Measurements from ENCODE around the gene UBASH3B.
A peak's percentile ranks its signal among the peaks of the same experiment; 100 is the strongest.

DNA sequence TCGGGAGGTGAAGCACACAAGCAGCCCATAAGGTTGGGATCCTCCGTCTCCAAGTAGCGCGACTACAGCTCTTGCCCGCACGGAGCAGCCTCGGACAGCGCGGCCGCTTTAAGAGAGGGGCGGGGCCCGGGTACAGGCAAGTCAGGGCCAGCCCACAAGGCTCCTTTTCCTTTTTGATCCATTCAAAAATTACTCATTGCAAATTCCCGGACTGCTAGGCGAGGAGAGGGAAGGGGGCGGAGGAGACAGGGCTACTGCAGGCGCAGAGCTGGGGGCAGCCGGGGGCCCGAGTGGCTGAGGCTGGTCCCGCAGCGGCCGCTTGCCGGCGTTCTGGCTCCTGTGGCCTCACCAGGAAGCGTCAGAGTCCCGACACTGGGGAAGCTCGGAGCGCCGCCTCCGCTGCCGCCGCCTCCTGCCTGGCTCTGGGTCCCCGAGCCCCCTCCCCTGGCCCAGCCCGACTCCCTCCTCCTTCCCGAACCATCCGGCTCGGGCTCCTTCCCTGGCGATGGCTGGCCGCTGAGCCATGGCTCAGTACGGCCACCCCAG is at the start of gene UBASH3B:
- TF ChIP-seq, protein P1, sequence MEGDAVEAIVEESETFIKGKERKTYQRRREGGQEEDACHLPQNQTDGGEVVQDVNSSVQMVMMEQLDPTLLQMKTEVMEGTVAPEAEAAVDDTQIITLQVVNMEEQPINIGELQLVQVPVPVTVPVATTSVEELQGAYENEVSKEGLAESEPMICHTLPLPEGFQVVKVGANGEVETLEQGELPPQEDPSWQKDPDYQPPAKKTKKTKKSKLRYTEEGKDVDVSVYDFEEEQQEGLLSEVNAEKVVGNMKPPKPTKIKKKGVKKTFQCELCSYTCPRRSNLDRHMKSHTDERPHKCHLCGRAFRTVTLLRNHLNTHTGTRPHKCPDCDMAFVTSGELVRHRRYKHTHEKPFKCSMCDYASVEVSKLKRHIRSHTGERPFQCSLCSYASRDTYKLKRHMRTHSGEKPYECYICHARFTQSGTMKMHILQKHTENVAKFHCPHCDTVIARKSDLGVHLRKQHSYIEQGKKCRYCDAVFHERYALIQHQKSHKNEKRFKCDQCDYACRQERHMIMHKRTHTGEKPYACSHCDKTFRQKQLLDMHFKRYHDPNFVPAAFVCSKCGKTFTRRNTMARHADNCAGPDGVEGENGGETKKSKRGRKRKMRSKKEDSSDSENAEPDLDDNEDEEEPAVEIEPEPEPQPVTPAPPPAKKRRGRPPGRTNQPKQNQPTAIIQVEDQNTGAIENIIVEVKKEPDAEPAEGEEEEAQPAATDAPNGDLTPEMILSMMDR (IDR thresholded peaks at IDR 0.05) = peak in 1 of 7 experiments; percentile 10
- peak; percentile 16 to 61 (median 40) for TF ChIP-seq POLR2AphosphoS5 (IDR thresholded peaks at IDR 0.05)
